ENCODE results near the gene ADGRV1.
A peak's percentile ranks its signal among the peaks of the same experiment; 100 is the strongest.
"Not testable (repeated sequence)": the region's sequence is repeated elsewhere in the genome, so short reads cannot be mapped to it uniquely, and the experiment has no call there.

The ADGRV1 gene

DNA sequence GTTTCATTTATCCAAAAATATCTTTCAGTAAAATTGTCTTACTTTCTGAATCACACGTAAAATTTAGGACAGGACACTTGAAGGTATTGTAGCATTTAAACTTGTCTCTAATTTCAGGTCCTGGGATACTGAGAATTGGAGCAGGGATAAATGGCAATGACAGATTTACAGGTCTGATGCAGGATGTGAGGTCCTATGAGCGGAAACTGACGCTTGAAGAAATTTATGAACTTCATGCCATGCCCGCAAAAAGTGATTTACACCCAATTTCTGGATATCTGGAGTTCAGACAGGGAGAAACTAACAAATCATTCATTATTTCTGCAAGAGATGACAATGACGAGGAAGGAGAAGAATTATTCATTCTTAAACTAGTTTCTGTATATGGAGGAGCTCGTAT is 99.2 kb downstream of the ADGRV1 start:
- no peak for DNase-seq

DNA sequence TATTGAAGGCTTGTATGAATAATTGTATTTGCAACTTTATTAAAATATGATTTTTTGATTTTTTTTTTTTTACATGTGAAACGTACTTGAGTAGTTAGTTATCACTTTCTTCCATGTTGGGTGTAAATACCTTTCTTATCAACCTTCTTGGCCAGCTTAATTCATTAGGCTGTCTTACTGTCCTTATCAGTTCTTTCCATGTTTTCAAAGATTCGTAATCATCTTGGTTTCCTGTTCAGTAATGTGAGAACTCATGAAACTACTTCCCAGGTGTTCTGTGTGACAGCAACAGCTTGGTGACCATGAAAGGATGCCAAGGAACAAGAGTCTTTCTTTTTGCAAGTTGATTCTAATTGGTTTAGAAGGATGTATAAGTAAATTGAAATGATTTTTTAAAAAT is 100.0 kb downstream of the ADGRV1 start:
- DNase-seq, result no peak

DNA sequence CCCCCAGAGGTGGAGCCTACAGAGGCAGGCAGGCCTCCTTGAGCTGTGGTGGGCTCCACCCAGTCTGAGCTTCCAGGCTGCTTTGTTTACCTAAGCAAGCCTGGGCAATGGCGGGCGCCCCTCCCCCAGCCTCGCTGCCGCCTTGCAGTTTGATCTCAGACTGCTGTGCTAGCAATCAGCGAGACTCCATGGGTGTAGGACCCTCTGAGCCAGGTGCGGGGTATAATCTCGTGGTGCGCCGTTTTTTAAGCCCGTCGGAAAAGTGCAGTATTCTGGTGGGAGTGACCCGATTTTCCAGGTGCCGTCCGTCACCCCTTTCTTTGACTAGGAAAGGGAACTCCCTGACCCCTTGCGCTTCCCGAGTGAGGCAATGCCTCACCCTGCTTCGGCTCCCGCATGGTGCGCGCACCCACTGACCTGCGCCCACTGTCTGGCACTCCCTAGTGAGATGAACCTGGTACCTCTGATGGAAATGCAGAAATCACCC is 109.5 kb downstream of the ADGRV1 start:
- not testable (repeated sequence) for DNase-seq

DNA sequence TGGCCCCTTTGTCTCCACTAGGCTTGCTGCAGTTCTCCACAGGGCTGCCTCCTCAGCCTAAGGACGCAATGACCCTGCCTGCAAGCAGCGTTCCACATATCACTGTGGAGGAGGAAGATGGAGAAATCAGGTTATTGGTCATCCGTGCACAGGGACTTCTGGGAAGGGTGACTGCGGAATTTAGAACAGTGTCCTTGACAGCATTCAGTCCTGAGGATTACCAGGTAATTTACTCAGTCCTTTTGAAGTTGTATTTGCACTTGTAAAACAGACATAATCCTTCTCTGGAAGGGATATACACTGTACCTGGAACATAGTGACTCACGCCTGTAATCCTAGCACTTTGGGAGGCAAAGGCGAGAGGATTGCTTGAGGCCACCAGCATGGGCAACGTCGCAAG is 116.6 kb downstream of the ADGRV1 start:
- DNase-seq, result no peak

DNA sequence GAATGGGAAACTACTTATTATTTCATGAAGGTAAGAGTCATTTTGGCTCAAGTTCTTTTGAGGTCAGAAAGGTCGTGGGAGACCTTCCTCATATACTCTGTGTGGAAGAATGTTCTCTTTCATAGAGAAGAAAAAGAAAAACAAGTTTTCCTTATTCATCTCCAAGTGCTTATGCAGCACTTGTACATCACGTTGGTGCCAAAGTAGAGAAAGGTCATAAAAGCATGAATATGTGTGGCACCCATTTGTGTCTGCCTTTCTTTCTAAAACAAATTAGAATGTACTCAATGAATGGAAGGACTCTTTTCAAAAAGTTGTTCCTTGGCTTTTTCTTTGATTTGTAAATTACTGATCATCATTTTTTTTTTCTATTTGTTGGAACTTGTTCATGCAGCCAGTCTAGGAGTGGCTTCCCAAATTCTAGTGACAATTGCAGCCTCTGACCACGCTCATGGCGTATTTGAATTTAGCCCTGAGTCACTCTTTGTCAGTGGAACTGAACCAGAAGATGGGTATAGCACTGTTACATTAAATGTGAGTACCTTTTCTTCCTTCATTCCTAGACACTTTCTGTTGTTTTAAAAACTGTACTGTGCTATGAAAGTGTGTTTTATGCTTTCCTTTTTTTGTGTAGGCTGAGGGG is 122.4 kb downstream of the ADGRV1 start:
- no peak for DNase-seq

DNA sequence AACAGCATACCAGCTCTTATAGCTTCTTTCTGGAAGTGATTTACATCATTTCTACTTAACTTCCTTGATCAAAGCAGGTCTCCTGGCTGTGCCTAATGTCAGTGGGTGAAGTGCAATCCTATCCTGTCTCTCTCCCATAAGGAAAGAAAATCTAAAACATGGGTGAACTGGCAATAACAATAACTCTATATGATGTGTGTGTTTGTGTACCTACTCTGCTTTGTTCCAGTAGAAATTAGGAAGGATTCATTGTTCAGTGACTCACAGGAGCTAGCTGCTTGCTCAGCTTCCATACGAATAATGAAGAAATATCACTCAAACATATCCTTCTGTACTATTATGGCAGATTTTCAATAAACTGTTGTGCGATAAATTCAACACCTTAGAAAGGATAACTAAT is 123.7 kb downstream of the ADGRV1 start:
- DNase-seq, result no peak

DNA sequence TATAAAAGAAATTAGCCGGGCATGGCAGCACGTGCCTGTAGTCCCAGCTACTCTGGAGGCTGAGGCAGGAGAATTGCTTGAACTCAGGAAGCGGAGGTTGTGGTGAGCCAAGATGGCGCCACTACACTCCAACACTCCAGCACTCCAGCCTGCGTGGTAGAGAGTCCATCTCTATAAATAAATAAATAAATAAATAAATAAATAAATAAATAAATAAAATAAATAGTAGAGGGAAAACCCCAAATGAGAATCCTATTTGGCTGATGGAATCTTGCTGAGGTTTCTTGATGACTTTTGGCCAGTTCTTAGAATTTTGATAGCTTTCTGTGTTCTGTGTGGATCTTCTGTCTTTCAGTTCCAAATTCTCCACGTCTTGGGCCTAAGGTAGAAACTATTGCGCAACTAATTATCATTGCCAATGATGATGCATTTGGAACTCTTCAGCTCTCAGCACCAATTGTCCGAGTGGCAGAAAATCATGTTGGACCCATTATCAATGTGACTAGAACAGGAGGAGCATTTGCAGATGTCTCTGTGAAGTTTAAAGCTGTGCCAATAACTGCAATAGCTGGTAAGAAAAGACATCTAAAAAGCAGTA is 126.9 kb downstream of the ADGRV1 start:
- no peak for DNase-seq

DNA sequence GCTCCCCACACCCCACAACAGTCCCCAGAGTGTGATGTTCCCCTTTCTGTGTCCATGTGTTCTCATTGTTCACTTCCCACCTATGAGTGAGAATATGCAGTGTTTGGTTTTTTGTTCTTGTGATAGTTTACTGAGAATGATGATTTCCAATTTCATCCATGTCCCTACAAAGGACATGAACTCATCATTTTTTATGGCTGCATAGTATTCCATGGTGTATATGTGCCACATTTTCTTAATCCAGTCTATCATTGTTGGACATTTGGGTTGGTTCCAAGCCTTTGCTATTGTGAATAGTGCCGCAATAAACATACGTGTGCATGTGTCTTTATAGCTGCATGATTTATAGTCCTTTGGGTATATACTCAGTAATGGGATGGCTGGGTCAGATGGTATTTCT is 127.8 kb downstream of the ADGRV1 start:
- not testable (repeated sequence) for DNase-seq

DNA sequence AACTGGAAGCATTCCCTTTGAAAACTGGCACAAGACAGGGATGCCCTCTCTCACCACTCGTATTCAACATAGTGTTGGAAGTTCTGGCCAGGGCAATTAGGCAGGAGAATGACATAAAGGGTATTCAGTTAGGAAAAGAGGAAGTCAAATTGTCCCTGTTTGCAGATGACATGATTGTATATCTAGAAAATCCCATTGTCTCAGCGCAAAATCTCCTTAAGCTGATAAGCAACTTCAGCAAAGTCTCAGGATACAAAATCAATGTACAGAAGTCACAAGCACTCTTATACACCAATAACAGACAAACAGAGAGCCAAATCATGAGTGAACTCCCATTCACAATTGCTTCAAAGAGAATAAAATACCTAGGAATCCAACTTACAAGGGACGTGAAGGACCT is 128.9 kb downstream of the ADGRV1 start:
- not testable (repeated sequence) for DNase-seq

DNA sequence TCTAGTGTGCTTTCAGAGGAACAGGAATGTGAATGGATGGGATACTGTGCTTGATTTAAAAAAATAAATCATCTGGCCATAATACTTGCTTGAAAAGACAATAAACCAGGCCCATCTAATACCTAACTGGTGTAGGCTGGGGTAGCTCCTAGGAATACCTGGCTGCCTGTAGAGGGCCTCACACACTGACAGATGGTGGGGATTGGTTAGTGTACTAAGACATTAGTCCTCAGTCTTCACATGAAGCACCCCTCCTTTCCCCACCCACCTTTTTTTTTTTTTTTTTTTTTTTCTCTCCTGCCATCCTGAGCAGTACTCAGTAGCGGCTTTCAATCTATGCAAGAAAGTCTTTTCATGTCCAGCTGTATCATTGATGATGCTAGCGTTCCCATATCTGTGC is 130.5 kb downstream of the ADGRV1 start:
- DNase-seq, result no peak

DNA sequence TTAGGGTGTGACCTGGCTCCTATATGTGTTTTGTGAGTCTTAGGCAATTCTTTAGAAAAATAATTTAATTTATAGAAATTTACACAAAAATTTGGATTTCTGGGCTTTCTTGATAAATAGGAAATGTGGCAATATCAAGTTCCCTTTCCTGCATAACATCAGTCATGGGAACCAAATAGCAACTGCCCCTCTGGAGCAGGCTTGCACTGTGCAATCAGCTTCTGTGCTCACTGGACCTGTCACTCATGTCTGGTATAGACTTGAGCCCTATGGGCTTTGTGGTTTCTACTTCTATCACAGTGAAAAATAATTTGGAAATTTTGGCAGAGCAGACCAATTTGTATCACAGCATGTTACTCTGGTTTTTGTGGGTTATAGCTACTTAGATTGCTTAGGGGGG is 131.7 kb downstream of the ADGRV1 start:
- DNase-seq, result no peak

DNA sequence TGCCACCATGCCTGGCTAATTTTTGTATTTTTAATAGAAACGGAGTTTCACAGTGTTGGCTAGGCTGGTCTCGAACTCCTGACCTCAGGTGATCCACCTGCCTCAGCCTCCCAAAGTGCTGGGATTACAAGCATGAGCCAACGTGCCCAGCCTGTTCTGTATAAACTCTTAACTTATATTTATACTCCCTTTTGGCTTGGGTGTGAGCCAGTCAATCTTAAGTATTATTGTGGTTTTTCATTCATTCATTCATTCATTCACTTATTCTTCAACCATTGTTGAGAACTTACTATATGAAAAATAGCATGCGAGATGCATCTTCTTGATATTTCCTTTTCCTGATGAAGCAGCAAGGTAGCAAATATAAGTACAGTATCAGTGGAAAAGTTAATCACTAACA is 132.9 kb downstream of the ADGRV1 start:
- DNase-seq, result no peak

DNA sequence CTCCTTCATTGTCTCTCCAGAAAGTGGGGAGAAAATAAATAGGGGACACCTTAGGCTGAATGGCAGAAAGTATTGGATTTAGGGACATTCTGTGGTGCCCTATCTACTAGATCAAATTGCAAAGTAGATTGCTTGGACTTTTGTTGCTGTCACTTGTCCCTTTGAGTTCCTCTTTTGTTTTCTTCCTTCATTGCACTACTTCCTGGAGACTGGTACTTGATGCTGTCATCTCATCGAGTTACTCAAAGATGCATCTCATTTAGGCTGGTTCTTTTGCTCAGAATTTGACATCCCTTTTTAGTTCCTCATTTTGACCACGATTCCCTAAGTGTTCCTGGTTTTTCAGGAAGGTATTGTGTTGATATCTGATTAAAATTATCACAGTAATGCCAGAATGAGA is 137.6 kb downstream of the ADGRV1 start:
- no peak for DNase-seq

DNA sequence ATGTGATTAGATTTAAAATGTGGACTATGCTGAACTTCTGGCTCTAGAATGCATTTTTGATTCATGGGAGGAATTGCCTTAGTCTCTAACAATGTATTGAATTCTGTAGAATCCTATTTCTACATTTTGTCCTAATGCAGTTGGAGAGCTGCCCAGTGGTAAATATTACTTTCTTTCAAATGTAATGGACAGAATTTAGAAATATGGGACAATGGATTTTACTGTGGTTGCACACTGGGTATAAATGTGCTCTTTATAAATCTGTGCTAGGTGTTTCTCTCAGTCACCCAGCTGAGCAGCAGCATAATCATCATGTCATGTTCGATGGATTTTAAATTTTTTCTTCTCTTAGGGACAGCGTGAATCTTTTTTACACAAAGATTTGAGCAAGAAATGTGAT is 141.7 kb downstream of the ADGRV1 start:
- no peak for DNase-seq

DNA sequence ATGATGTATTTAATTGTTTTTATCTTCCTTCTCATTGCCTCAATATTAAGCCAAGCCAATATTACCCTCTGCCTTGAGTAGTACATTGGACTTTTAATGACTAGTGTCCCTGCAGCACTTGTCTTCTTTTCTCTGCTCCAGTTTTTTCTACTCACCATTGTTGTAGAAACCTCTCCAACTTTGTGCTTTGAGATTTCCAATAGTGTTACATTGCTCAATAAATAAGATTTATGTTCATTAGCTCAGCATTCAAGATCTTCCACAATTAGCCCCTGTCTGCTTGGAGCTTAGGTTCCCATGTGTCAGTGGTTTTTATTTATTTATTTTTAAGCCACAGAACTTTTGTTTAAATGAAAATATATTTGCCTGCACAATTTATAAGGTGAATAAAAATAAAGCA is 145.3 kb downstream of the ADGRV1 start:
- no peak for DNase-seq

DNA sequence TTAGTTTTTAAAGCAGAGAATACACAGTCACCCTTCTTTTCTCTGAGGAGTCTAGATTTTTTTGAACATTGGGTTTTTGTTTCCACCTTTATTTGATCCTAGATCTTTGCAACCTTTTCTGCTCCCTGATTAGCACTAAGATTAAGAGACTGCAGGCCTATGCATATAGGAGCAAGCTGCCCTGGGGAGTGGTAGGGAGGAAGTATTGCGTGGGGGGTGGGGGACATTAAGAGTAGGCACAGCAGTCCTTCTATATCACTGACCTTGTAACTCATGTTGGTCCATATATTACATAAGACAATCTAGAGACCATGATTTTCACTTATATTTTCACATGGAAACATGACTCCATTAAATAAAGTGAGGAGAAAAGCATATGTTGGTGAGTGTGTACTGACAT is 149.1 kb downstream of the ADGRV1 start:
- DNase-seq, result no peak

DNA sequence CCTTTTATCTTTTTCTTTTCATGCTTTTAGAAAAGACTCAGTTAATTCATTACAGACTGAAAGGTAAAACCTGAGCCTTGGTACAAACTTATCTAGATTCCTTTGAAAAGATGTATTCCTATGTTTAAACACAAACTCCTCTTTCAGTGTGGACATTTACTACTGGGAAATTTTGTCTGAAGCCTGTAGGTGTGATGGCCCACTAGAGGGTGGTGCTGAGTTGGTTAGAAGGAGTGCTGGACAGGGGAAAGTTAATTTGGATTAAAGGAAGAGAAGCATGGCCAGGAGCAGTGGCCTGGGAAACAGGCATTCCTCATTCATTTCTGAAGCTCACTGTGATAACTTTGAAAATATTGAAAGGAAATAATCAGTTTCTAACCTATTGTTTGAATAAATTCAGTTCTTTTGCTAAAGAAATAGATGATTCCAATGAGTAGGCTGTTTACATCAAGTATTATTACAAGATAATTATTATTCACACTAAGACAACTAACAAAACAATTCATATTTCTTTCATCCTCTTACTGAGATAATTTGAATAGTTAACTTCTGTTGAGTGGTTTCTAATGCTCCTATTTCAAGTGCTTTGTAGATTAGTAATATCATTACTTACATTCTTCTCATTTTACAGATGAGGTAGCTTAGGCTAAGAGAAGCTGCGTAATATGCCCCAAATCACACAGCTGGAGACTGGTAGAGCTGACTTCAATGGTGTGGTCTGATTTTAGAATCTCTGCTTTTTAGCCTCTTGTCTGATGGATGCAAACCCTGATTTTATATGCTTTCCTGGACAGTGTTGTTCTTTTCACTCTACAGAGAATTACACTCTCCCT is 150.9 kb downstream of the ADGRV1 start:
- DNase-seq, result peak; percentile 22

DNA sequence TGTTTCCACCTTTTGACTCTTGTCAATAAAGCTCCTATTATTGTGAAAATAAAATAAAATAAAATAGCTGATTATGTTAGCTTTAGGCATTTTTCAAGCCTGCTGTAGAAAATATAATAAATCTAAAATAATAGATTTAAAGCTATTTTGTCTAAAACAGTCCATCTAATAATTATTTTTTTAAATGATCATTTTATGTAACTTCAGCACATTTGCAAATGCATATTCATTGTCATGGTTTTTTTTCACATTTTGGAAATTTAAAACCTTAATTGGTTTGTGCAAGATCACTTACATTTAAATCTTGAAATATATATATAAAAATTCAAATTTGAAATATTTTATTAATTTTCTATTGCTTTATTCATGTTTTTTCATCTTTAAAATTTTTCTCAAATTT is 159.8 kb downstream of the ADGRV1 start:
- DNase-seq, result no peak

DNA sequence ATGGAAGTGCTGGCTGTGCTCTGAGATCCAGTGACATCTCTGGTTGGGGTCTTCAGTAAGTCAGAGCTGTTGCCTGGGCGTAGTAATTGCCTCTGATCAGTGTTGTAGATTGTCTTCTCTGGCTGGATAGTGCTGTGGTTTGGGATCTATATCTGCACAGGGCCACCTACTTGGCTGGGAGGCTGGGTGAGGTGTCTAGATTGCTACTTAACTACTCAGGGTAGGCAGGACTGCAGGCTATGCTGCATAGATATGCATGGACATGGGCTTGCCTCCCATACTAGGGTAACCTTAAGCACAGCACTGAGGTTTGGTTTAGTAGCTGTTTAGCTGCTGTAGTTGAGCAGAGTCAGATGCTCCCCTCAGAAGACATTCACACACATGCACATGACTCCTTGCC is 181.0 kb downstream of the ADGRV1 start:
- DNase-seq, result no peak

DNA sequence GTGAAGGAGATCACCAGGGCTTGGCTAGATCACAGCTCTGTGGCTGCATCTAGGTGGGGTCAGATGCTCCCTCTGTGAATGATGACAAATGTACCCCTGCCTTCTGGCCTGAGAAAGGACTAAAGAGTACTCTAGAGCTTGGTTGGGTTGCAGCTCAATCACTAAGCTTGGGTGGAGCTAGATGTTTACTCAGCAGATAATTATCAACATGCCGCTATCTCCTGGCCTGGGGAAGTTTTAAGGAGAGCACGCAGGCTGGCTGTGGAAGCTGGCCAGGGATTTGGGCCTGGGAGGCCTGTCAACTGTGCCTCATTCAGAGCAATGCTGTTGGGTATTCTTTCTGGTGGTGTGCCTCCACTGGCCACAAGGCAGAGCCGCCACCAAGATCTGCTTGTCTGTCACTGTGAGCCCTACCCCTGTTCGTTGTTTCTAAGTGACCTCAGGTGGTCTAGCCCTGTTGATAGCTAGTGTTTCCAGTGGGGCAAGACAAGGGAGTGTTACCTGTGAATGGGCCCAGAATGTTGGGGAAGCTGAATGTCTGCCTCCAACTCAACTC is 181.7 kb downstream of the ADGRV1 start:
- no peak for DNase-seq

DNA sequence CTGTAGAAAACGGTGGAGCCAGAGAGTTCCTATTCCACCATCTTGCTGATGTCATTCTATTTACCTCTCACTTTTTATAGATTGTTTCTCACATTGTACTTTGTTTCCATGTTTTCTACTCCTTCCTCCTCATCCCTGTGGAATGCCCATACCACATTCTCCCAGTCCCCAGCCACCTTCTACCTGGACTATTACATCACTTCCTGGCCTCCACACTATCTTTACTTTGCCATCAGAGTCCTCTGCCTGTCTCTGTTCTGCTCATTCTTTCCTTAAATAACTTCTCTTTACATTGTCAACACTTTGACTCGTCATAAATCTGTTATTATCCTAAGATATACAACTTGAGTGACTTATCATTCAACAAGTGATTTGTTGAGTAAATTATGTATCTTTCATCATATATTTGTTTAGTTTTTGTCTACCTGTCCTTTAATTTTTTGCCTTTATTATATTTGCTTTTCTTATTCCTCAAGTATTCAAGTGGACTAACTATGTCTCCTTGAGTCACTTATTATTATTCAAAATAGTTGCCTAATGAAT is 182.5 kb downstream of the ADGRV1 start:
- DNase-seq, result no peak

DNA sequence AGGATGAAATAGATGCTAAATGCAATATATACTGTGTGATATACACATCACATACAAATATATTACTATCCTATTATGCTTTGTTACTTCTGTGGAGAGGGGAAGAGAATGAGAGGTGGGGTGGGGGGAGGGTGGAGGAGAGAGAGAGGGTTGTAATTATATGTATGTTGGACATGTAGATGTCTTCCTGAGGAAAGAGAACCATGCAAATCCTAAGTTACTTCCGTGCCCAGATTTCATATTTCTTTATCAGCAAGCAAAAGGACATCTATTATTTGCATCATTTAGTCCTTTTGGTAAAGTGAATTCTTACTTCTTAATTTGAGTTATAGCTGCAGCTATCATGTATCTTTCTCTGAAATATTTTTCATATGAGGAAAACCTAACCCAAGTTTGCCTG is 187.5 kb downstream of the ADGRV1 start:
- no peak for DNase-seq

DNA sequence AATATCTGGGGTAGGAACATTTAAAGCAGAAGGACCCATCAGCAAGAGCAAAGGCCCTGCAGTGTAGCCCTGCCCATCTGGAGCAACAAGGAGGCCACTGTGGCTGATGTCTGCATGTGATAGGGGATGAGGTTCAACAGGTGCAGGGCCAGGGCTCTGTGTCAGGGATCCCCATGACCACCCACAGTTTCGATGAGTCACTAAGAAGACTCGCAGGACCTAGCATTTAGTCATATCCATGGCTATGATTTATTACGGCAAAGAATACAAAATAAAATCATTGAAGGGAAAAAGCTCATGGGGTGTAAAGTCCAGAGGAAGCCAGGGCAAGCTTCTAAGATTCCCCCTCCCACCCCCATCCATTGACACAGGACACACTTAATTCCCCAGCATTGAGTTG is 188.6 kb downstream of the ADGRV1 start:
- no peak for DNase-seq

DNA sequence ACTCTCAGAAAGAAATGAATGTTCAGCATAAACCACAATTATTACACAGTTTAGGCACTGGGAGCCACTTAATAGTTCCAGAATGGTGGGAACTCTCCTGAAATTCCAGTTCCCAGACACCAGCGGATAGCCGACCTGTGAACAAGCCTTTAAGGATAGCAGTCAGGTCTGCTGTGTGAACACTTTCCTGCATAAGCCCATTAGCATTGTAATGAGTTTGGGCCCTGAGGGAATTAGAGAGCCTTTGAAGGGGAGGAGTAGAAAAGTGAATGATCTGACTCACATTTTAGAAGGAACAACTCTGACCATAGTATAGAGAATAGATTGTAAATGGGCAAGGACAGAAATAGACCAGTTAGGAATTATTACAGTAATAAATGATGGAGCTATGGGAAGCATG is 189.1 kb downstream of the ADGRV1 start:
- no peak for DNase-seq

Measured in activated CD4-positive, alpha-beta T cell treated with anti-CD3 and anti-CD28 coated beads, Interleukin-2, Interleukin-6, amounts not matched to agents 100 ng/mL and 50 ng/mL, durations not matched to agents 16 hours and 8 hours (primary cell).